DMS114 treated with DMSO at 0.1 percent for 48 hours (cell line): ENCODE measurements around the gene BAIAP2L1.

ENCODE experiments used
- DNase-seq: peaks from one replicate; lab custom pipeline; 2025; ENCODE audit not compliant: unreplicated experiment; lab: John Stamatoyannopoulos, UW

BAIAP2L1 gene

GRCh38 chr7:98360221-98361130 is 40.4 kb downstream of the BAIAP2L1 start:
- no peak for DNase-seq

- no peak for DNase-seq
Observed at GRCh38 chr7:98359395-98359794, 41.5 kb downstream of the BAIAP2L1 start.

- DNase-seq = no peak
Observed at GRCh38 chr7:98358706-98359105, 42.2 kb downstream of the BAIAP2L1 start.

GRCh38 chr7:98357751-98358161 is 43.1 kb downstream of the BAIAP2L1 start:
- no peak for DNase-seq

GRCh38 chr7:98355250-98355538 is 45.7 kb downstream of the BAIAP2L1 start:
- no peak for DNase-seq

GRCh38 chr7:98354511-98355249 is 46.2 kb downstream of the BAIAP2L1 start:
- no peak for DNase-seq

GRCh38 chr7:98354052-98354451 is 46.8 kb downstream of the BAIAP2L1 start:
- DNase-seq = no peak

GRCh38 chr7:98352621-98353020 is 48.3 kb downstream of the BAIAP2L1 start:
- DNase-seq = no peak

GRCh38 chr7:98351136-98351535 is 49.8 kb downstream of the BAIAP2L1 start:
- DNase-seq = no peak

GRCh38 chr7:98348726-98349474 is 52.0 kb downstream of the BAIAP2L1 start:
- DNase-seq = no peak

GRCh38 chr7:98346515-98347069 is 54.3 kb downstream of the BAIAP2L1 start:
- no peak for DNase-seq

GRCh38 chr7:98341106-98341505 is 59.8 kb downstream of the BAIAP2L1 start:
- no peak for DNase-seq

- no peak for DNase-seq
Observed at GRCh38 chr7:98339043-98339442, 61.8 kb downstream of the BAIAP2L1 start.

GRCh38 chr7:98338441-98338840 is 62.4 kb downstream of the BAIAP2L1 start:
- DNase-seq = no peak

GRCh38 chr7:98335411-98335977 is 65.4 kb downstream of the BAIAP2L1 start:
- DNase-seq = no peak

- no peak for DNase-seq
Observed at GRCh38 chr7:98334081-98334480, 66.8 kb downstream of the BAIAP2L1 start.

- DNase-seq = no peak
Observed at GRCh38 chr7:98330926-98331529, 69.9 kb downstream of the BAIAP2L1 start.

GRCh38 chr7:98329791-98330373 is 71.0 kb downstream of the BAIAP2L1 start:
- DNase-seq = no peak

- no peak for DNase-seq
Observed at GRCh38 chr7:98329100-98329790, 71.6 kb downstream of the BAIAP2L1 start.

GRCh38 chr7:98324782-98325181 is 76.1 kb downstream of the BAIAP2L1 start:
- DNase-seq = no peak
